Measurements from ENCODE around the gene CALD1.

CALD1 gene

GRCh38 chr7:134879815-134880475 is 100.5 kb downstream of the CALD1 start:
- peaks cover 8% of the 10 kb centered on the region; the same call in 1 of the 2 replicates for H3K4me1 ChIP-seq (ENCODE audit: control insufficient read depth, insufficient read depth, low read length)
- H3K27ac ChIP-seq (ENCODE audit: low read depth, low read length): no peak overlapping the region
- H3K36me3 ChIP-seq (ENCODE audit: control insufficient read depth, insufficient read depth, low read length): no peaks in the 10 kb centered on the region
- H3K9ac ChIP-seq (ENCODE audit: low read depth, low read length): no peak overlapping the region
- H3K9me3 ChIP-seq (ENCODE audit: control insufficient read depth, insufficient read depth, low read length): no peaks in the 10 kb centered on the region
- no peaks in the 10 kb centered on the region for H3K27me3 ChIP-seq (ENCODE audit: control insufficient read depth, insufficient read depth, low read length)
- no peak overlapping the region for H3K4me3 ChIP-seq (ENCODE audit: low read depth, low read length)

- Histone ChIP-seq H3K27ac (ENCODE audit: low read depth, low read length) (peak overlapping the region; percentile 14), H3K9ac (ENCODE audit: low read depth, low read length) (no peak overlapping the region), H3K27me3 (ENCODE audit: control insufficient read depth, insufficient read depth, low read length) (no peaks in the 10 kb centered on the region), H3K36me3 (ENCODE audit: control insufficient read depth, insufficient read depth, low read length) (peaks cover under 1% of the 10 kb centered on the region; the same call in 1 of the 2 replicates), H3K4me3 (ENCODE audit: low read depth, low read length) (no peak overlapping the region), H3K9me3 (ENCODE audit: control insufficient read depth, insufficient read depth, low read length) (no peaks in the 10 kb centered on the region), H3K4me1 (ENCODE audit: control insufficient read depth, insufficient read depth, low read length) (peaks cover 8% of the 10 kb centered on the region; the same call in 1 of the 2 replicates)
These were observed 103.0 kb downstream of the CALD1 start for GRCh38 chr7:134882481-134882880.

GRCh38 chr7:134885967-134886352 is 106.5 kb downstream of the CALD1 start:
- no peak overlapping the region for H3K9ac ChIP-seq (ENCODE audit: low read depth, low read length)
- no peak overlapping the region for H3K4me3 ChIP-seq (ENCODE audit: low read depth, low read length)
- H3K27ac ChIP-seq (ENCODE audit: low read depth, low read length): peak overlapping the region; percentile 22
- peaks cover 13% of the 10 kb centered on the region for H3K4me1 ChIP-seq (ENCODE audit: control insufficient read depth, insufficient read depth, low read length)
- H3K27me3 ChIP-seq (ENCODE audit: control insufficient read depth, insufficient read depth, low read length): no peaks in the 10 kb centered on the region
- peaks cover 3% of the 10 kb centered on the region; the same call in 1 of the 2 replicates for H3K36me3 ChIP-seq (ENCODE audit: control insufficient read depth, insufficient read depth, low read length)
- H3K9me3 ChIP-seq (ENCODE audit: control insufficient read depth, insufficient read depth, low read length): no peaks in the 10 kb centered on the region

- no peaks in the 10 kb centered on the region for H3K27me3 ChIP-seq (ENCODE audit: control insufficient read depth, insufficient read depth, low read length)
- H3K4me3 ChIP-seq (ENCODE audit: low read depth, low read length): no peak overlapping the region
- peaks cover 3% of the 10 kb centered on the region; the same call in 1 of the 2 replicates for H3K36me3 ChIP-seq (ENCODE audit: control insufficient read depth, insufficient read depth, low read length)
- H3K4me1 ChIP-seq (ENCODE audit: control insufficient read depth, insufficient read depth, low read length): peaks cover 12% of the 10 kb centered on the region
- H3K27ac ChIP-seq (ENCODE audit: low read depth, low read length): peak overlapping the region; percentile 22
- H3K9ac ChIP-seq (ENCODE audit: low read depth, low read length): no peak overlapping the region
- H3K9me3 ChIP-seq (ENCODE audit: control insufficient read depth, insufficient read depth, low read length): no peaks in the 10 kb centered on the region
These were observed 107.1 kb downstream of the CALD1 start for GRCh38 chr7:134886353-134887057.

- Histone ChIP-seq H3K27ac (ENCODE audit: low read depth, low read length) (no peak overlapping the region), H3K9ac (ENCODE audit: low read depth, low read length) (no peak overlapping the region), H3K4me1 (ENCODE audit: control insufficient read depth, insufficient read depth, low read length) (peaks cover 19% of the 10 kb centered on the region), H3K36me3 (ENCODE audit: control insufficient read depth, insufficient read depth, low read length) (peaks cover 3% of the 10 kb centered on the region; the same call in 1 of the 2 replicates), H3K9me3 (ENCODE audit: control insufficient read depth, insufficient read depth, low read length) (no peaks in the 10 kb centered on the region), H3K27me3 (ENCODE audit: control insufficient read depth, insufficient read depth, low read length) (no peaks in the 10 kb centered on the region), H3K4me3 (ENCODE audit: low read depth, low read length) (no peak overlapping the region)
These were observed 108.1 kb downstream of the CALD1 start for GRCh38 chr7:134887523-134887922.

- Histone ChIP-seq H3K4me3 (ENCODE audit: low read depth, low read length) (no peak overlapping the region), H3K9ac (ENCODE audit: low read depth, low read length) (no peak overlapping the region), H3K27ac (ENCODE audit: low read depth, low read length) (no peak overlapping the region), H3K4me1 (ENCODE audit: control insufficient read depth, insufficient read depth, low read length) (peaks cover 21% of the 10 kb centered on the region), H3K27me3 (ENCODE audit: control insufficient read depth, insufficient read depth, low read length) (no peaks in the 10 kb centered on the region), H3K36me3 (ENCODE audit: control insufficient read depth, insufficient read depth, low read length) (peaks cover 3% of the 10 kb centered on the region; the same call in 1 of the 2 replicates), H3K9me3 (ENCODE audit: control insufficient read depth, insufficient read depth, low read length) (no peaks in the 10 kb centered on the region)
These were observed 108.8 kb downstream of the CALD1 start for GRCh38 chr7:134888141-134888740.

GRCh38 chr7:134890246-134891240 is 111.1 kb downstream of the CALD1 start:
- peak overlapping the region; percentile 88 for H3K27ac ChIP-seq (ENCODE audit: low read depth, low read length)
- no peaks in the 10 kb centered on the region for H3K27me3 ChIP-seq (ENCODE audit: control insufficient read depth, insufficient read depth, low read length)
- H3K36me3 ChIP-seq (ENCODE audit: control insufficient read depth, insufficient read depth, low read length): peaks cover 3% of the 10 kb centered on the region; the same call in 1 of the 2 replicates
- 0 out of 2 replicates have a peak overlapping the region, but pooled peaks have one; percentile 83 for H3K9ac ChIP-seq (ENCODE audit: low read depth, low read length)
- H3K4me1 ChIP-seq (ENCODE audit: control insufficient read depth, insufficient read depth, low read length): peaks cover 21% of the 10 kb centered on the region
- peaks cover 3% of the 10 kb centered on the region; the same call in 1 of the 2 replicates for H3K9me3 ChIP-seq (ENCODE audit: control insufficient read depth, insufficient read depth, low read length)
- peak overlapping the region; percentile 70; the same call in 1 of the 2 replicates for H3K4me3 ChIP-seq (ENCODE audit: low read depth, low read length)

- Histone ChIP-seq H3K27me3 (ENCODE audit: control insufficient read depth, insufficient read depth, low read length) (no peaks in the 10 kb centered on the region), H3K9me3 (ENCODE audit: control insufficient read depth, insufficient read depth, low read length) (peaks cover 5% of the 10 kb centered on the region), H3K4me3 (ENCODE audit: low read depth, low read length) (peak overlapping the region; percentile 70), H3K27ac (ENCODE audit: low read depth, low read length) (peak overlapping the region; percentile 88), H3K36me3 (ENCODE audit: control insufficient read depth, insufficient read depth, low read length) (peaks cover 3% of the 10 kb centered on the region; the same call in 1 of the 2 replicates), H3K9ac (ENCODE audit: low read depth, low read length) (peak overlapping the region; percentile 83), H3K4me1 (ENCODE audit: control insufficient read depth, insufficient read depth, low read length) (peaks cover 21% of the 10 kb centered on the region)
These were observed 111.8 kb downstream of the CALD1 start for GRCh38 chr7:134891262-134891695.

- peaks cover 21% of the 10 kb centered on the region for H3K4me1 ChIP-seq (ENCODE audit: control insufficient read depth, insufficient read depth, low read length)
- peak overlapping the region; percentile 70 for H3K4me3 ChIP-seq (ENCODE audit: low read depth, low read length)
- peaks cover 5% of the 10 kb centered on the region for H3K9me3 ChIP-seq (ENCODE audit: control insufficient read depth, insufficient read depth, low read length)
- no peaks in the 10 kb centered on the region for H3K27me3 ChIP-seq (ENCODE audit: control insufficient read depth, insufficient read depth, low read length)
- peaks cover 3% of the 10 kb centered on the region; the same call in 1 of the 2 replicates for H3K36me3 ChIP-seq (ENCODE audit: control insufficient read depth, insufficient read depth, low read length)
- peak overlapping the region; percentile 83 for H3K9ac ChIP-seq (ENCODE audit: low read depth, low read length)
- H3K27ac ChIP-seq (ENCODE audit: low read depth, low read length): peak overlapping the region; percentile 88
These were observed 112.6 kb downstream of the CALD1 start for GRCh38 chr7:134891696-134892678.
